Epithelial cell of esophagus (primary cell): Measurements from ENCODE around the gene ADGRG2.
A peak's percentile ranks its signal among the peaks of the same experiment; 100 is the strongest.
"Not testable (repeated sequence)": the region's sequence is repeated elsewhere in the genome, so short reads cannot be mapped to it uniquely, and the experiment has no call there.

Source experiments
- DNase-seq: peaks from one replicate; pipeline ENCODE4 v3.0.0; 2010; ENCODE audit warnings: low read depth
- H3K4me3 ChIP-seq: 2 replicates; pipeline ENCODE4 v1.5.1; 2011; ENCODE audit warnings: mild to moderate bottlenecking, low read length, control low read depth
- CTCF ChIP-seq: IDR thresholded peaks from 2 replicates; pipeline ENCODE4 v1.5.1; 2011; ENCODE audit warnings: low read depth, mild to moderate bottlenecking, low read length, control low read depth, inconsistent platforms; ENCODE audit not compliant: insufficient read depth; ENCODE audit errors: missing control alignments

The ADGRG2 gene

DNA sequence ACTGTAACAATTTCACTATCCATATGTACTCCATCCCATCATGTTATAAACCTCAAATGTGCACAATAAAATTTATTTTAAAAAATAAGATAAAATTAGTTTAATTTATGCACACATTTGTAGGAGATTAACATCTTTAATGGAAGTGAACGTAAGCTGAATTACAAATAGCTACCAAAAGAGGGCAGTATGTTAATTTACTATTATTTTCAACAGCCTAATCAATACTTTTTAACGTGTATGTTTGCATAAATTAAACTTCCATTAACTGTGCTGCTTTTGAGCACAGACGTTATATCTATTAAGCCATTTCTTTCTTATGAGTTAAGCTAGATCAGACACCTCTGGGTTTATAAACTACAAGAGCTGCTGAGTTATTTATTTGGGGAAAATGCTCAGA lies 81.9 kb downstream of the ADGRG2 start:
- DNase-seq = peak; percentile 1
- TF ChIP-seq CTCF = peak; percentile 22
- H3K4me3 ChIP-seq = no peak overlapping the region

- no peak for TF ChIP-seq CTCF
- DNase-seq = peak; percentile 35
Measured at GRCh38 chrX:19034025-19034424, 88.2 kb downstream of the ADGRG2 start.

GRCh38 chrX:19030805-19031204 lies 91.5 kb downstream of the ADGRG2 start:
- peak; percentile 64 for DNase-seq
- H3K4me3 ChIP-seq = no peak overlapping the region
- no peak for TF ChIP-seq CTCF

More at GRCh38 chrX:19034025-19034424, 88.2 kb downstream of the ADGRG2 start:
- no peak overlapping the region for H3K4me3 ChIP-seq

GRCh38 chrX:19028560-19028959 lies 93.7 kb downstream of the ADGRG2 start:
- no peak overlapping the region for H3K4me3 ChIP-seq
- no peak for DNase-seq
- TF ChIP-seq CTCF = no peak

- DNase-seq = no peak
- TF ChIP-seq CTCF = no peak
- H3K4me3 ChIP-seq = no peak overlapping the region
Measured at GRCh38 chrX:19024366-19024765, 97.9 kb downstream of the ADGRG2 start.

DNA sequence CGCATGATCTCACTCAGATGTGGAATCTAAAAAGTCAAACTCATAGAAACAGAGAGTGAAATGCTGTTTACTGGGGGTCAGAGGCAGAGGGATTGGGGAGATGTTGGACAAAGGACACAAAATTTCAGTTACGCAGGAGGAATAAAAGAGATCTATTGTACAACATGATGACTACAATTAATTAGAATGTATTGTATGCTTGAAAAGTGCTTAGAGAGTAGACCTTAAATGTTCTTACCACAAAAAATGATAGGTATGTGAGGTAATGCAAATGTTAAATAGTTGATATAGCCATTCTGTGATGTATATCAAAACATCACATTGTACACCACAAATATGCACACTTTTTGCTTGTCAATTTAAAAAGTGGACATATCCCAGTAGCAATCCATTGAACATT lies 102.3 kb downstream of the ADGRG2 start:
- H3K4me3 ChIP-seq = no peak overlapping the region
- DNase-seq = no peak
- no peak for TF ChIP-seq CTCF

- peak; percentile 29 for DNase-seq
Measured at GRCh38 chrX:19017271-19017670, 105.0 kb downstream of the ADGRG2 start.

DNA sequence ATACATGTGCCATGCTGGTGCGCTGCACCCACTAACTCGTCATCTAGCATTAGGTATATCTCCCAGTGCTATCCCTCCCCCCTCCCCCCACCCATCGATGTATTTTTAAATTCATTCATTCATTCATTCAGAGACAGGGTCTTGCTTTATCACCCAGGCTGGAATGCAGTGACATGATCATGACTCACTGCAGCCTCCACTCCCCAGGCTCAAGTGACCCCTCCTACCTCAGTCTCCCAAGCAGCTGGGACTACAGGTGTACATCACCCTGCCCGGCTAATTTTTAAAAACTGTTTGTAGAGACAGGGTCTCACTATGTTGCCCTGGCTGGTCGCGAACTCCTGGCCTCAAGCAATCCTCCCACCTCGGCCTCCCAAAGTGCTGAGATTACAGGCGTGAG lies 105.7 kb downstream of the ADGRG2 start:
- not testable (repeated sequence) for H3K4me3 ChIP-seq
- DNase-seq = peak; percentile 20

More at GRCh38 chrX:19017271-19017670, 105.0 kb downstream of the ADGRG2 start:
- H3K4me3 ChIP-seq = no peak overlapping the region
- peak; percentile 48 for TF ChIP-seq CTCF
